Neural cell (in vitro differentiated cells): ENCODE measurements around the gene ALK.

Source experiments
- EZH2 ChIP-seq: fragments of 200-600, 300-800 bp; shearing (Covaris generic), sonication (generic); IDR thresholded peaks from 2 replicates; pipeline ENCODE4 v1.6.1; 2014; ENCODE audit warnings: antibody characterized with exemption, low read length, borderline replicate concordance, mild to moderate bottlenecking; ENCODE audit not compliant: insufficient read depth, poor library complexity, severe bottlenecking
- MXI1 ChIP-seq: fragments of 450-650 bp; conservative IDR thresholded peaks from 2 replicates; pipeline ENCODE4 v1.6.1; 2014; ENCODE audit warnings: antibody characterized with exemption, mild to moderate bottlenecking; ENCODE audit not compliant: poor library complexity, severe bottlenecking
- POLR2AphosphoS5 ChIP-seq: IDR thresholded peaks from 2 replicates; pipeline ENCODE4 v1.6.1; 2012
- RAD21 ChIP-seq: fragments of 450-650 bp; conservative IDR thresholded peaks from 2 replicates; pipeline ENCODE4 v1.6.1; 2014; ENCODE audit warnings: antibody characterized with exemption, mild to moderate bottlenecking, moderate library complexity
- TF ChIP-seq, protein P1 (sequence below): fragments of 450-650 bp; IDR thresholded peaks from 2 replicates; pipeline ENCODE4 v1.5.1; 2014; ENCODE audit warnings: antibody characterized with exemption, mild to moderate bottlenecking, moderate library complexity; ENCODE audit not compliant: poor library complexity, severe bottlenecking

DNA sequence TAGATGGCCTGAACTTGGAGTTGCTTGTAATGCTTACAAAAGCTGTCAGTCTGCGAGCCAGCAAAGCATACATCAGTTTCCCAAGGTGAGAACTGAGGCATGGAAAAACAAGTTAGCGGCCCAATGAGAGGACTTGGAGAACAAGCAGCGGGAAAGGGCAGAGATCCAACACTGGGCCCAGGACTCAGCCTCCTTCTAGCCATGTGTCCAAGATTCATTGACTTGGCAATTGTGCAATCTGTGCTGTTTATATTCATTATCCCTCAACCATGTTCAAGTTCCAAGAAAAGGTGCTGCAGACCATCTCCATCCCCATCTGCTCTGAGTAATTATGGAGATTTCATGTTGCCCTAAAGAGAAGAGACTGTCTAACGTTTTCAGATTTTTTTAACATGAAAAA lies 187.4 kb downstream of the ALK start:
- TF ChIP-seq, protein P1, sequence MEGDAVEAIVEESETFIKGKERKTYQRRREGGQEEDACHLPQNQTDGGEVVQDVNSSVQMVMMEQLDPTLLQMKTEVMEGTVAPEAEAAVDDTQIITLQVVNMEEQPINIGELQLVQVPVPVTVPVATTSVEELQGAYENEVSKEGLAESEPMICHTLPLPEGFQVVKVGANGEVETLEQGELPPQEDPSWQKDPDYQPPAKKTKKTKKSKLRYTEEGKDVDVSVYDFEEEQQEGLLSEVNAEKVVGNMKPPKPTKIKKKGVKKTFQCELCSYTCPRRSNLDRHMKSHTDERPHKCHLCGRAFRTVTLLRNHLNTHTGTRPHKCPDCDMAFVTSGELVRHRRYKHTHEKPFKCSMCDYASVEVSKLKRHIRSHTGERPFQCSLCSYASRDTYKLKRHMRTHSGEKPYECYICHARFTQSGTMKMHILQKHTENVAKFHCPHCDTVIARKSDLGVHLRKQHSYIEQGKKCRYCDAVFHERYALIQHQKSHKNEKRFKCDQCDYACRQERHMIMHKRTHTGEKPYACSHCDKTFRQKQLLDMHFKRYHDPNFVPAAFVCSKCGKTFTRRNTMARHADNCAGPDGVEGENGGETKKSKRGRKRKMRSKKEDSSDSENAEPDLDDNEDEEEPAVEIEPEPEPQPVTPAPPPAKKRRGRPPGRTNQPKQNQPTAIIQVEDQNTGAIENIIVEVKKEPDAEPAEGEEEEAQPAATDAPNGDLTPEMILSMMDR, result no peak
- no peak for TF ChIP-seq MXI1
- no peak for TF ChIP-seq POLR2AphosphoS5
- no peak for TF ChIP-seq RAD21
- no peak for TF ChIP-seq EZH2
